Measurements from ENCODE around the gene CREB5. TPM values are rescaled to one million over a fixed set of nuclear protein-coding genes. Genes with fewer than 3 reads are reported as not detected.

CREB5 gene
- total and polyA plus RNA-seq, 10 donors, result 0.88 to 56.8 (median 23.5) TPM

- no peak overlapping the region for H3K27ac ChIP-seq
- TF ChIP-seq CTCF (IDR thresholded peaks at IDR 0.05 in 8 of 11, conservative IDR thresholded peaks at IDR 0.05 in 3 of 11) (no peak), POLR2AphosphoS5 (IDR thresholded peaks at IDR 0.05) (no peak), POLR2A (IDR thresholded peaks at IDR 0.05) (no peak)
- H3K4me1 ChIP-seq, result no peaks in the 10 kb centered on the region
- no peak for DNase-seq
- intact Hi-C loops (cut with DNase I; ENCODE audit: low total_unique reads), result no loop called here
- H3K36me3 ChIP-seq, result no peaks in the 10 kb centered on the region
- no peaks in the 10 kb centered on the region for H3K9me3 ChIP-seq
- H3K4me3 ChIP-seq, result no peak overlapping the region
- peaks cover 0 to 4% (median 0%) of the 10 kb centered on the region in 7 donors for H3K27me3 ChIP-seq (replicated peaks in 1 of 7)
- WGBS, 5 donors, result 89 to 97% (median 94%) methylated on average over 4 of the region's 4 CpGs
Observed at GRCh38 chr7:28487487-28487886, 75.2 kb downstream of the CREB5 start.

GRCh38 chr7:28488061-28488791, 75.9 kb downstream of the CREB5 start:
- Histone ChIP-seq H3K36me3 (no peaks in the 10 kb centered on the region), H3K9me3 (no peaks in the 10 kb centered on the region), H3K4me3 (no peak overlapping the region), H3K27me3 (replicated peaks in 1 of 7) (peaks cover 0 to 4% (median 0%) of the 10 kb centered on the region in 7 donors), H3K27ac (no peak overlapping the region), H3K4me1 (no peaks in the 10 kb centered on the region)
- intact Hi-C loops (cut with DNase I; ENCODE audit: low total_unique reads), result no loop called here
- 47 to 60% (median 57%) methylated on average over 9 of the region's 9 CpGs for WGBS, 5 donors
- no peak for DNase-seq
- TF ChIP-seq CTCF (IDR thresholded peaks at IDR 0.05 in 8 of 11, conservative IDR thresholded peaks at IDR 0.05 in 3 of 11), result no peak
- no peak for TF ChIP-seq POLR2AphosphoS5 (IDR thresholded peaks at IDR 0.05)
- TF ChIP-seq POLR2A (IDR thresholded peaks at IDR 0.05), result no peak

- no peak for TF ChIP-seq POLR2AphosphoS5 (IDR thresholded peaks at IDR 0.05)
- no peak for TF ChIP-seq POLR2A (IDR thresholded peaks at IDR 0.05)
- TF ChIP-seq CTCF (IDR thresholded peaks at IDR 0.05 in 8 of 11, conservative IDR thresholded peaks at IDR 0.05 in 3 of 11), result no peak
- H3K4me1 ChIP-seq, result no peaks in the 10 kb centered on the region
- H3K27ac ChIP-seq, result no peak overlapping the region
- intact Hi-C loops (cut with DNase I; ENCODE audit: low total_unique reads), result no loop called here
- 79 to 93% (median 91%) methylated on average over 11 of the region's 11 CpGs for WGBS, 5 donors
- H3K36me3 ChIP-seq, result no peaks in the 10 kb centered on the region
- H3K9me3 ChIP-seq, result no peaks in the 10 kb centered on the region
- no peak for DNase-seq
- H3K4me3 ChIP-seq, result no peak overlapping the region
- H3K27me3 ChIP-seq (replicated peaks in 1 of 7), result peaks cover 0 to 4% (median 0%) of the 10 kb centered on the region in 7 donors
Observed at GRCh38 chr7:28490831-28491230, 78.5 kb downstream of the CREB5 start.

GRCh38 chr7:28493477-28493876, 81.2 kb downstream of the CREB5 start:
- no peak for DNase-seq
- intact Hi-C loops (cut with DNase I; ENCODE audit: low total_unique reads), result no loop called here
- Histone ChIP-seq H3K4me1 (no peaks in the 10 kb centered on the region), H3K27me3 (replicated peaks in 1 of 7) (no peaks in the 10 kb centered on the region), H3K9me3 (no peaks in the 10 kb centered on the region), H3K36me3 (no peaks in the 10 kb centered on the region), H3K27ac (no peak overlapping the region), H3K4me3 (no peak overlapping the region)
- TF ChIP-seq POLR2AphosphoS5 (IDR thresholded peaks at IDR 0.05) (no peak), POLR2A (IDR thresholded peaks at IDR 0.05) (no peak), CTCF (IDR thresholded peaks at IDR 0.05 in 8 of 11, conservative IDR thresholded peaks at IDR 0.05 in 3 of 11) (no peak)

All from spleen (tissue), 11 donors.